Colonic mucosa (tissue), 4 donors: ENCODE measurements around the gene PAPOLB. TPM values are rescaled to one million over a fixed set of nuclear protein-coding genes. Genes with fewer than 3 reads are reported as not detected.

Source experiments
- DNase-seq: peaks from one replicate; pipeline ENCODE4 v3.0.0-alpha.2; 2020
- H3K27ac ChIP-seq: fragments of 200-600 bp; one replicate; pipeline ENCODE4 v1.8.0; 2021
- H3K27me3 ChIP-seq: fragments of 200-600 bp; one replicate; pipeline ENCODE4 v1.8.0; 2021
- H3K36me3 ChIP-seq: fragments of 200-600 bp; one replicate; pipeline ENCODE4 v1.8.0; 2021
- H3K4me1 ChIP-seq: fragments of 200-600 bp; one replicate; pipeline ENCODE4 v1.8.0; 2021; ENCODE audit warnings: mild to moderate bottlenecking
- H3K4me3 ChIP-seq: fragments of 200-600 bp; one replicate; pipeline ENCODE4 v1.8.0; 2021
- H3K9ac ChIP-seq, 2 donors: one replicate each; pipeline ENCODE4 v1.7.0; 2013; ENCODE audit warnings: control low read depth in 2 of 2, low read depth in 2 of 2, low read length in 2 of 2
- H3K9me3 ChIP-seq: fragments of 200-600 bp; one replicate; pipeline ENCODE4 v1.8.0; 2021
- intact Hi-C: fragments of 100-400 bp; cut with DNase I; formaldehyde crosslinking; loops from one replicate; pipeline ENCODE4 v1.14.1; 2022
- total RNA-seq, 2 donors: library from RNA; stranded (reverse); fragmentation: NEBNext Ultra II Directional in 1 of 2; extraction: Animal tissue kit (Norgen Biotek cat#: 25700) in 1 of 2; gene quantifications; one replicate each; pipeline ENCODE4 v1.2.1, GENCODE V29; 2021
- TF ChIP-seq, protein P1 (sequence below): fragments of 200-600 bp; IDR thresholded peaks from one replicate; pipeline ENCODE4 v1.8.0; 2022; ENCODE audit warnings: antibody characterized with exemption, mild to moderate bottlenecking
- donor health status: healthy.
- donor health status: DM: no; HTN: no; CAD: no.
- donor health status: DM: no; HTN: no; CAD: no.

PAPOLB gene
- total RNA-seq, 2 donors from 2014 or later, result 0.05 TPM; not detected in 1

- no peak overlapping the region for H3K27ac ChIP-seq
- no peaks in the 10 kb centered on the region for H3K36me3 ChIP-seq
- intact Hi-C loops, result loop anchor here (10.0 kb wide), 1 partner anchor 252 kb away; no protein-coding TSS in a partner anchor
- TF ChIP-seq, protein P1, sequence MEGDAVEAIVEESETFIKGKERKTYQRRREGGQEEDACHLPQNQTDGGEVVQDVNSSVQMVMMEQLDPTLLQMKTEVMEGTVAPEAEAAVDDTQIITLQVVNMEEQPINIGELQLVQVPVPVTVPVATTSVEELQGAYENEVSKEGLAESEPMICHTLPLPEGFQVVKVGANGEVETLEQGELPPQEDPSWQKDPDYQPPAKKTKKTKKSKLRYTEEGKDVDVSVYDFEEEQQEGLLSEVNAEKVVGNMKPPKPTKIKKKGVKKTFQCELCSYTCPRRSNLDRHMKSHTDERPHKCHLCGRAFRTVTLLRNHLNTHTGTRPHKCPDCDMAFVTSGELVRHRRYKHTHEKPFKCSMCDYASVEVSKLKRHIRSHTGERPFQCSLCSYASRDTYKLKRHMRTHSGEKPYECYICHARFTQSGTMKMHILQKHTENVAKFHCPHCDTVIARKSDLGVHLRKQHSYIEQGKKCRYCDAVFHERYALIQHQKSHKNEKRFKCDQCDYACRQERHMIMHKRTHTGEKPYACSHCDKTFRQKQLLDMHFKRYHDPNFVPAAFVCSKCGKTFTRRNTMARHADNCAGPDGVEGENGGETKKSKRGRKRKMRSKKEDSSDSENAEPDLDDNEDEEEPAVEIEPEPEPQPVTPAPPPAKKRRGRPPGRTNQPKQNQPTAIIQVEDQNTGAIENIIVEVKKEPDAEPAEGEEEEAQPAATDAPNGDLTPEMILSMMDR, result no peak
- H3K27me3 ChIP-seq, result no peaks in the 10 kb centered on the region
- no peak for DNase-seq
- no peak overlapping the region for H3K9ac ChIP-seq
- H3K9me3 ChIP-seq, result no peaks in the 10 kb centered on the region
- H3K4me3 ChIP-seq, result no peak overlapping the region
- no peaks in the 10 kb centered on the region for H3K4me1 ChIP-seq
Observed at GRCh38 chr7:4832711-4833110, 29.1 kb downstream of the PAPOLB start.

- H3K36me3 ChIP-seq, result no peaks in the 10 kb centered on the region
- intact Hi-C loops, result loop anchor here (10.0 kb wide), 1 partner anchor 253 kb away; no protein-coding TSS in a partner anchor
- TF ChIP-seq, protein P1, result no peak
- H3K9me3 ChIP-seq, result no peaks in the 10 kb centered on the region
- no peaks in the 10 kb centered on the region for H3K27me3 ChIP-seq
- H3K4me1 ChIP-seq, result no peaks in the 10 kb centered on the region
- DNase-seq, result no peak
- H3K4me3 ChIP-seq, result no peak overlapping the region
- no peak overlapping the region for H3K27ac ChIP-seq
- H3K9ac ChIP-seq, result no peak overlapping the region
Observed at GRCh38 chr7:4831723-4832495, 29.9 kb downstream of the PAPOLB start.

DNA sequence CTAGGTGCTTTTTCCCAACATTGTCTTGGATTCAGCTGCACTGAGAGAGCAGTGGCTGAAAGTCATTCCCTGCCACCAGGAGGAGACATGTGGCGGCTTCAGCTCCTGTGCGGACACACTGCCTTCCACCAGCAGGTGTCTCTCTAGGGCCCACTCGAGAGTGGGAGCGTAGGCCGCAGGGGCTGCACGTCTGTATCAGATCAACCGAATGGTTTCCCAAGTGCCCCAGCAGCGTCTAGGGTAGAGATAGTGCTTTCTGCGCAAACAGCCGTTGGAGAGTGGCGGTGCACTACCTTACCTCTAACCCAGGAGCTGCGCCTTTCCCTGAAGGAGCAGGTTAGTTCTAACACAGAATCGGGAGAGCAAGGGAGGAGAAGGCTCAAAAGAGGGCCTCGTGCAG, 31.7 kb downstream of the PAPOLB start:
- H3K9ac ChIP-seq, result no peak overlapping the region
- no peaks in the 10 kb centered on the region for H3K36me3 ChIP-seq
- H3K4me3 ChIP-seq, result no peak overlapping the region
- H3K27me3 ChIP-seq, result no peaks in the 10 kb centered on the region
- peak; percentile 64 for DNase-seq
- no peaks in the 10 kb centered on the region for H3K4me1 ChIP-seq
- H3K9me3 ChIP-seq, result no peaks in the 10 kb centered on the region
- no peak overlapping the region for H3K27ac ChIP-seq
- intact Hi-C loops, result loop anchor here (10.0 kb wide), 1 partner anchor 255 kb away; no protein-coding TSS in a partner anchor
- TF ChIP-seq, protein P1, result peak; percentile 47

DNA sequence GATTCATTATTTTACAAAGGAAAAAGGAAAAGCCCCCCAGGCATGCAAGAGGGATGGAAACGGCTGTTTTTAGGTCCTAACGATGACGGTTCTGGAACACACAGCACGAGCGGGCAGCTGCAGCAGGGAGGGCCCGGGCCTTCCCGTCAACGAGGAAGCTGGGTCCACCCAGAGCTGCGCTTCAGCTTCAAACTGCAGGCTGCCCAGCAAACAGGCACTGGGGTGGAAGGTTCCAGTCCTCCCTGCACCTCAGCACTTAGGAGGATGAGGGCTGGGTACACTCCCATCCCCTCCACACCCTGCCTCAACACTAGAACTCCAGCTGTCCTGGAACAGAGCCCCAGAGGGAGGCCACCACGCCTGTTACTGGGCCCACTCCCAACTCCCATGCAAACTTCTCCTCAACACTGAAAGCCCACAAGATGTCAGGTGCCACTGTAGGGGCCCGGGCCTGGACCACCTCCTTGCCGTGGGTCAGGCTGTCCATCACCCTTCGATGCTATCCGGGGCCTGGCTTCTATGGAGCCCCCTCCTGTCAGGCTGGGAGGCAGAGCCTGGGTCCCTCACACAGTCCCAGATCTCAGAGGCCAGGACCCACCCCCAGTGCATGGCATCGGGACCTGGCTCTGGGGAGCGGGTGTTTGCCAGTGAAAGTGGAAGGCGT, 33.0 kb downstream of the PAPOLB start:
- TF ChIP-seq, protein P1, result no peak
- intact Hi-C loops, result no loop called here
- DNase-seq, result no peak
- Histone ChIP-seq H3K27me3 (no peaks in the 10 kb centered on the region), H3K36me3 (no peaks in the 10 kb centered on the region), H3K4me1 (no peaks in the 10 kb centered on the region), H3K9ac (no peak overlapping the region), H3K4me3 (no peak overlapping the region), H3K9me3 (no peaks in the 10 kb centered on the region), H3K27ac (no peak overlapping the region)

DNA sequence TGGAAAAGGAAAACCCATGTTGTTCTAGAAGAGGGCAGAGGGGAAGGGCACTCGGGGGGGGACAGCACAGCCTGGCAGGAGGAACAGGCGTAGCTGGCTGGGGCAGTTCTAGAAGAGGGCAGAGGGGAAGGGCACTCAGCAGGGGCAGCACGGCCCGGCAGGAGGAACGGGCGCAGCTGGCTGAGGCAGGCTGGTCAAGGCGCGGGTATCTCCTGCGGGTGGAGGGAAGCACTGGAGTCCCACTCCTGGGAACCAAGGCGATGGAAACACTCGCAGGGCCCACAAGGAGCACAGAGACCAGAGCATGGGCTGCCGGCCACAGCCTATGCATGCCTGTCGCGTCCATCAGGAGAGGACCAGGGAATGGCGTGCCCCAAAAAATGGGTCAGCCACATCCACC, 36.7 kb downstream of the PAPOLB start:
- Histone ChIP-seq H3K4me1 (no peaks in the 10 kb centered on the region), H3K9ac (no peak overlapping the region), H3K9me3 (no peaks in the 10 kb centered on the region), H3K27ac (no peak overlapping the region), H3K27me3 (no peaks in the 10 kb centered on the region), H3K36me3 (no peaks in the 10 kb centered on the region), H3K4me3 (no peak overlapping the region)
- TF ChIP-seq, protein P1, result no peak
- no peak for DNase-seq
- intact Hi-C loops, result no loop called here
